ENCODE data around the gene DARS1.

DARS1 gene

DNA sequence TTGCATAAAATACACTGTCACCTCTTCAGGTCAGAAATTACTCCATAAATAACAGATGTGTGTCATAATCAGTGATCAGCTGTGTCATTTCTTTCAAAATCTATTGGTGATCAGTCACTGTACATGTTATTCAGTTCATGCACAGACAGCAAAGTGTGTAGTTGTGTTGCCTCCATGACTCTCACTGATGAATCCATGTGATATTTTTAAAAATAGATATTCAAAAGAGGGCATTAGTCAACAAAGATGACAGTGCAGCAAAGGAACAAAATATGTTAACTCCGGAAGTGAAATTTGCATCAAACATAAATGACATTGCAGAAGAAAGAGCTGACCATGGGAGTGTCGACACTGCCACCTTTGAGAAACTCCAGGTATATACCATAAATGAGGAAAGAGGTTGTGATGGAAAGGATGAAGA lies 92.0 kb downstream of the DARS1 start:
- ChIA-PET POLR2A (no interaction called here), CTCF (interaction anchor here (1.0 kb wide), 1 partner anchor 20 kb away, joined by 5 read pairs; no protein-coding TSS in a partner anchor)
- H3K36me3 ChIP-seq (ENCODE audit: control insufficient read depth in 2 of 2, insufficient read depth in 1 of 2, low read length in 2 of 2): peaks cover 0 to 3% of the 10 kb centered on the region in 2 experiments; a peak in 1 of 3 replicates
- H3K9me3 ChIP-seq (ENCODE audit: control insufficient read depth, insufficient read depth, low read depth, low read length): no peaks in the 10 kb centered on the region
- no peak overlapping the region for H3K4me3 ChIP-seq (ENCODE audit: low read depth, low read length)
- H3K4me1 ChIP-seq (ENCODE audit: control insufficient read depth, insufficient read depth, low read length): no peaks in the 10 kb centered on the region
- no peak overlapping the region for H3K27ac ChIP-seq (ENCODE audit: extremely low read depth, low read depth, low read length)
- TF ChIP-seq ZXDB (tag by site-specific recombination; IDR thresholded peaks at IDR 0.05) (no peak), ZNF23 (tag by site-specific recombination; IDR thresholded peaks at IDR 0.05; ENCODE audit: borderline replicate concordance) (no peak), ZNF132 (tag by site-specific recombination; IDR thresholded peaks at IDR 0.05; ENCODE audit: borderline replicate concordance) (no peak), ZNF169 (tag by site-specific recombination; IDR thresholded peaks at IDR 0.05) (no peak), ZNF10 (tag by site-specific recombination; IDR thresholded peaks at IDR 0.05) (no peak), ZNF184 (tag by site-specific recombination; IDR thresholded peaks at IDR 0.05) (no peak), ZNF2 (tag by site-specific recombination; IDR thresholded peaks at IDR 0.05) (no peak), ZNF221 (tag by site-specific recombination; IDR thresholded peaks at IDR 0.05; ENCODE audit: borderline replicate concordance) (no peak)
- TF ChIP-seq, protein P1, sequence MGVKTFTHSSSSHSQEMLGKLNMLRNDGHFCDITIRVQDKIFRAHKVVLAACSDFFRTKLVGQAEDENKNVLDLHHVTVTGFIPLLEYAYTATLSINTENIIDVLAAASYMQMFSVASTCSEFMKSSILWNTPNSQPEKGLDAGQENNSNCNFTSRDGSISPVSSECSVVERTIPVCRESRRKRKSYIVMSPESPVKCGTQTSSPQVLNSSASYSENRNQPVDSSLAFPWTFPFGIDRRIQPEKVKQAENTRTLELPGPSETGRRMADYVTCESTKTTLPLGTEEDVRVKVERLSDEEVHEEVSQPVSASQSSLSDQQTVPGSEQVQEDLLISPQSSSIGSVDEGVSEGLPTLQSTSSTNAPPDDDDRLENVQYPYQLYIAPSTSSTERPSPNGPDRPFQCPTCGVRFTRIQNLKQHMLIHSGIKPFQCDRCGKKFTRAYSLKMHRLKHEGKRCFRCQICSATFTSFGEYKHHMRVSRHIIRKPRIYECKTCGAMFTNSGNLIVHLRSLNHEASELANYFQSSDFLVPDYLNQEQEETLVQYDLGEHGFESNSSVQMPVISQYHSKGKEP (tag by site-specific recombination; IDR thresholded peaks at IDR 0.05): no peak

DNA sequence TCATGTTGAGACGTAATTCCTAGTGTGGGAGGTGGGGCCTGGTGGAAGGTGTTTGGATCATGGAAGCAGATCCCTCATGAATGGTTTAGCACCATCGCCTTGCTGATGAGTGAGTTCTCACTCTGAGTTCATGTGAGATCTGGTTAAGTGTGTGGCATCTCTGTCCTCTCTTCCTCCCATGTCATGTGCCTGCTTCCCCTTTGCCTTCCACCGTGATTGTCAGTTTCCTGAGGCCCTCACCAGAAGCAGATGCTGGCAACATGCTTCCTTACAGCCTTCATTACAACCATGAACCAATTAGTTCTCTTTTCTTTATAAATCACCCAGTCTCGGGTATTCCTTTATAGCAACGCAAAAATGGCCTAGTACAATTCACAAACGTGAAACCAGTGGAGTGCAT lies 94.6 kb downstream of the DARS1 start:
- no peak for TF ChIP-seq ZIC2 (tag by site-specific recombination; IDR thresholded peaks at IDR 0.05)
- TF ChIP-seq ZNF707 (tag by site-specific recombination; IDR thresholded peaks at IDR 0.05): no peak
- no peak for TF ChIP-seq ZNF830 (tag by site-specific recombination; IDR thresholded peaks at IDR 0.05; ENCODE audit: low read depth)
- TF ChIP-seq ZNF132 (tag by site-specific recombination; IDR thresholded peaks at IDR 0.05; ENCODE audit: borderline replicate concordance): no peak
- TF ChIP-seq ZNF837 (tag by site-specific recombination; IDR thresholded peaks at IDR 0.05): no peak
- no peak for TF ChIP-seq KLF8 (tag by site-specific recombination; IDR thresholded peaks at IDR 0.05)
- TF ChIP-seq ZNF112 (tag by site-specific recombination; IDR thresholded peaks at IDR 0.05): no peak
- TF ChIP-seq ZNF121 (tag by site-specific recombination; IDR thresholded peaks at IDR 0.05): no peak
- TF ChIP-seq ZNF248 (tag by site-specific recombination; IDR thresholded peaks at IDR 0.05): no peak
- TF ChIP-seq ZNF623 (tag by site-specific recombination; IDR thresholded peaks at IDR 0.05): no peak
- no peak for TF ChIP-seq GFI1B (tag by site-specific recombination; IDR thresholded peaks at IDR 0.05)
- no peak for TF ChIP-seq ZNF621 (tag by site-specific recombination; IDR thresholded peaks at IDR 0.05)
- no peak for TF ChIP-seq ZNF596 (tag by site-specific recombination; IDR thresholded peaks at IDR 0.05)
- no peak for TF ChIP-seq SP3 (tag by site-specific recombination; IDR thresholded peaks at IDR 0.05)
- no peak for TF ChIP-seq ZBTB48 (tag by site-specific recombination; IDR thresholded peaks at IDR 0.05)
- TF ChIP-seq GLIS2 (tag by site-specific recombination; IDR thresholded peaks at IDR 0.05): no peak
- TF ChIP-seq ZNF521 (tag by site-specific recombination; IDR thresholded peaks at IDR 0.05): no peak
- TF ChIP-seq SCRT1 (tag by site-specific recombination; IDR thresholded peaks at IDR 0.05; ENCODE audit: borderline replicate concordance): no peak
- TF ChIP-seq PRDM10 (tag by site-specific recombination; IDR thresholded peaks at IDR 0.05): no peak
- no peak for TF ChIP-seq INSM2 (tag by site-specific recombination; IDR thresholded peaks at IDR 0.05)
- H3K4me3 ChIP-seq (ENCODE audit: low read depth, low read length): no peak overlapping the region
- ChIA-PET POLR2A (no interaction called here), CTCF (no interaction called here)
- H3K36me3 ChIP-seq (ENCODE audit: control insufficient read depth in 2 of 2, insufficient read depth in 1 of 2, low read length in 2 of 2): no peaks in the 10 kb centered on the region
- H3K27ac ChIP-seq (ENCODE audit: extremely low read depth, low read depth, low read length): no peak overlapping the region
- H3K9me3 ChIP-seq (ENCODE audit: control insufficient read depth, insufficient read depth, low read depth, low read length): no peaks in the 10 kb centered on the region
- H3K4me1 ChIP-seq (ENCODE audit: control insufficient read depth, insufficient read depth, low read length): no peaks in the 10 kb centered on the region

All from HEK293 (cell line).